GM12865 (cell line): ENCODE measurements around the gene IGFBP6.

Experiments used
- DNase-seq: peaks from one replicate; pipeline ENCODE4 v3.0.0; 2010; ENCODE audit warnings: low read depth
- H3K4me3 ChIP-seq: 2 replicates; pipeline ENCODE4 v1.5.1; 2011; ENCODE audit warnings: mild to moderate bottlenecking, low read depth, low read length, control low read depth
- TF ChIP-seq, protein P1 (sequence below): IDR thresholded peaks from 2 replicates; pipeline ENCODE4 v1.5.1; 2011; ENCODE audit warnings: low read length, control low read depth, low read depth, inconsistent platforms; ENCODE audit not compliant: insufficient read depth; ENCODE audit errors: missing control alignments

IGFBP6 gene

DNA sequence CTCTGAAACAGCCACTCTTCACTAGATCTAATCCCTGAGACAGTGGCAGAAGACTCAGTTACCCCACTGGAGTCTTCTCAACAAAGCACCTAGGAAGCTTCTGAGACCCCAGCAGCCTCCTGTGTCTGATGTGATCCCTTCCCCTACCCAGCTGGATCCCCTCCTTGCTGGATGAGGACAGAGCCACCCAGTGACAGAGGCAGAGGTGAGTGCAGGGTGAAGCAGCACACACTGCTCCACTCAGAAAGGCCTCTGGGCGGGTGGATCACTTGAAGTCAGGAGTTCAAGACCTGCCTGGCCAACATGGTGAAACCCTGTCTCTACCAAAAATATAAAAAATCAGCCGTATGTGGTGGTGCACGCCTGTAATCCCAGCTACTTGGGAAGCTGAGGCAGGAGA, 21.0 kb upstream of the IGFBP6 start:
- DNase-seq, result no peak
- H3K4me3 ChIP-seq, result no peak overlapping the region
- TF ChIP-seq, protein P1, sequence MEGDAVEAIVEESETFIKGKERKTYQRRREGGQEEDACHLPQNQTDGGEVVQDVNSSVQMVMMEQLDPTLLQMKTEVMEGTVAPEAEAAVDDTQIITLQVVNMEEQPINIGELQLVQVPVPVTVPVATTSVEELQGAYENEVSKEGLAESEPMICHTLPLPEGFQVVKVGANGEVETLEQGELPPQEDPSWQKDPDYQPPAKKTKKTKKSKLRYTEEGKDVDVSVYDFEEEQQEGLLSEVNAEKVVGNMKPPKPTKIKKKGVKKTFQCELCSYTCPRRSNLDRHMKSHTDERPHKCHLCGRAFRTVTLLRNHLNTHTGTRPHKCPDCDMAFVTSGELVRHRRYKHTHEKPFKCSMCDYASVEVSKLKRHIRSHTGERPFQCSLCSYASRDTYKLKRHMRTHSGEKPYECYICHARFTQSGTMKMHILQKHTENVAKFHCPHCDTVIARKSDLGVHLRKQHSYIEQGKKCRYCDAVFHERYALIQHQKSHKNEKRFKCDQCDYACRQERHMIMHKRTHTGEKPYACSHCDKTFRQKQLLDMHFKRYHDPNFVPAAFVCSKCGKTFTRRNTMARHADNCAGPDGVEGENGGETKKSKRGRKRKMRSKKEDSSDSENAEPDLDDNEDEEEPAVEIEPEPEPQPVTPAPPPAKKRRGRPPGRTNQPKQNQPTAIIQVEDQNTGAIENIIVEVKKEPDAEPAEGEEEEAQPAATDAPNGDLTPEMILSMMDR, result no peak

DNA sequence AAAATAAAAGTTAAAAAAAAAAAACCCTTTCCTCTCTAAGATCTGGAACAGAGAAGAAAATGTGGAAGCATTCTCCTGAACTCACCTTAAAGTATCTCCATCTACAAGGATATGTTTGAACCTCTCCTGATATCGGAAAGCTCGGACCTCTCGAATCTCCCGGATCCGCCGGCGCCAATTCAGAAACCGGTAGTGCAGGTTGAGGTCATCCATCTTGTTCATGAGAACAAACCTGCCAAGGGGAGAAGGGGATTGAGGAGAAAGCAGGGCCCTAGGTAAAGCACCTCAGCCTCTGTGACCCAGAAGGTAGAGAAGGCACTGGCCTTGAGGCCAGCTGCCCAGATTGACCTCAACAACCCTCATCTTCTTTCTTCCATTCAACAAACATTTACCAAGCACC, 20.4 kb upstream of the IGFBP6 start:
- H3K4me3 ChIP-seq, result no peak overlapping the region
- no peak for DNase-seq
- TF ChIP-seq, protein P1, result no peak

DNA sequence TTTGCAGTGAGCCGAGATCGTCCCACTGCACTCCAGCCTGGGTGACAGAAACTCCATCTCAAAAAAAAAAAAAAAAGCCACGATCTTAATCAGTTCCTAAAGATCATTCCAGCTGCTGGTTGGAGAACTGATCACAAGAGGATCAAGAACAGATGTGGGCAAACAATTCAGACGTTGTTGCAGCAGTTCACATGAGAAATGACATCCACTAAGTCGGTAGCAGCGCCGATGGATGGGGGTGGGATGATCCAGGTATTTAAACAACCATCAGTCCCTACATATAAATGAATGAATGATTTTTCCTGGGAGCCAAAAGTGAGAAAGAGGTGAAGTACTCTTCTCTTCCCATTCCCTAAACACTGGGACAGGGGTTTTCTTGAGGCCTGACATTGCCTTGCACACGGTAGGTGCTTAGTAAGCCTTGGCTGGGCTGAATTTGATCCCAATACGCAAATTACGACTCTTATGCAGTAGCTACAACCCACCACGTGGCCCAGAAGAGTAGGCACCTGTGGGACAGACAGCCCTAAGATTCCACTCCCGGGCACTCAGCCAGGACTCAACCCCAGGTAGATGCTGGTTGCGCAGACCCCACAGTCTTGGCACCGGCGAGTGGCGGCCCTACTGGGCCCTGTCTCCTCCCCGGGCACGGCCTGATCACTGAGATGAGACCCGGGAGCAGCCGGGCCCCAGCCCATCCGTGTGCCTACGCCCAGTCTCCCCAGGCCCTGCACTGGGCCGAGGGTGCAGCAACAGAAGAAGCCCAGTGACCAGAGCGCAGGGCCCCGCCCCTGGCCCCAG, 18.8 kb upstream of the IGFBP6 start:
- peak; percentile 60 for DNase-seq
- H3K4me3 ChIP-seq, result peak overlapping the region; percentile 67
- TF ChIP-seq, protein P1, result no peak

DNA sequence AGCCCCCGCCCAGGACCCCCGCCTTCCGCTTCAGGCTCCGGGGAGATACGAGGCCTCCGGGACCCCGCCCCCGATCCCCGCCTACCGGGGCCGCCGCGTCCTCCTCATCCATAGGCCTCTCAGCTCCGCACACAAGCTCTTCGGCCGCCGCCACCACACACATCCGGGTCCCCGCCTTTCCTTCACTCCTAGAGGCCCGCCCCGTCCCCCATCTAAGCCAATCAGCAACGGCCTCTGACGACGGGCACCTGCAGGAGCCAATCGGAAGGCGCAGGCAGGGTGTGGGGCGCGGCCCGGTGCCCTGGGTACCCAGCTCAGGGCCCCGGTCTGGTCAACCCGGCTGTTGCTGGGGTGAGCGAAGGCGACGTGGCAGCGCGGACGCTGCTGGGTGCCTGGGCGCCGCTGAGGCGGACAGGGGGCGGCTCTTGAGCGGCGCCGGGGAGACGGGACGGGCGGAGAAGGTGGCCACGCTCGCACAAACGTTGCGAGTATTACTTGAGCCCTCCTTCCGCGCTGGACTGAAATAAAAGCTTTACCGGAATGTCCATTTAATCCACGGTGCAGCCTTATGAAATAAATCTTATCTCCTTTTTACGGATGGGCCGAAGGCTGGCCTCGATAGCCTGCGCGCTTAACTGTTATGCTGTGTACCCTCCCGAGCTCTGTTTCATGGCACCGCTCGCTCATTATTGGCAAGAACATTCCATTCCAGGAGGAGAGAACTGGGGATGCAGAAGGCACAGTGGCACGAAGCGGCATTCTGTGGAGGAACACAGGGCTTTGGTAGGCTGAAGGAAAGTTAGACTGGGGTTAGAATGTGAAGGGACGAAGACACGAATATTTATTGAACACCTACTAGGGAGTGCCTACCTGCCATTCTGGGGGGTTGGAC, 18.0 kb upstream of the IGFBP6 start, which contains the start of gene SPRYD3:
Gene SPRYD3, minus strand, starts transcription at position 165 of the 892 bp plus-strand sequence. Its CDS starts 57 bp downstream, at position 108.
- TF ChIP-seq, protein P1, result no peak
- peak within 1 kb of the TSS; percentile 67 for H3K4me3 ChIP-seq
- peak; percentile 98 for DNase-seq

DNA sequence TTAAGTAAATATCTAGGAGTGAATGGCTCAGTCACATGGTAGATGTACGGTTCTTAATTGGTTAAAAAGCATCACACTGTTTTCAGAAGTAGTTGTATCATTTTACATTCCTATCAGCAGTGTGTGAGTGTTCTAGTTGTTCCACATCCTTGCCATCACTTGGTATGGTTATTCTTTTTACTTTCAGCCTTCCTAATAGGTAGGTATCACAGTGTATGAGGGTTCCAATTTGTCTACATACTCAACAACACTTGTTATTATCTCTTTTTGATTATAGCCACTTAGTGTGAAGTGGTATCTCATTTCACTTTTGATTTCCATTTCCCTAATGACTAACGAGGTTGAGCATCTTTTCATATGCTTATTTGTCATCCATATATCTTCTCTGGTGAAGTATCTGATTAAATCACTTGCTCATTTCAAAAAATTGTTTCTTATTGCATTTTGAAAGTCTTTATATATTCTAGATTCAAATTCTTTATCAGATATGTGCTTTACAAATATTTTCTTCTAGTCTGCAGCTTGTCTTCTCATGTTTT, 14.8 kb upstream of the IGFBP6 start:
- DNase-seq, result no peak
- H3K4me3 ChIP-seq, result no peak overlapping the region
- TF ChIP-seq, protein P1, result no peak

DNA sequence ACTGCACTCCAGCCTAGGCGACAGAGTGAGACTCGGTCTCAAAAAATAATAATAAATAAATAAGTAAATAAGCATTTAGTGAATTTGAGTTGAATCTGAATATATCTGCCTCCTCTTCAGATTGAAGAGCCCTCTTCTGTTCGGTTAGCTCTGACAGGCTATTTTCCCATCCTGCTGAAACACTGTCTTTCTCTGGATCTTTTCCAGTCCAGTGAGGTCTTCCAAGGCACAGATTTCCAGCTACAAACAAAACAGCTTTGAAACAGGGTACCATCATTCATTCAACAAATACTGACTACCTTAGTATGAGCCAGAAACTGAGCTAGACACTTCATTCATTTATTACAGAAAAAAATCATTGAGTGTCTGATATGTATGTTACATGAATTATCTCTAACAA, 11.1 kb upstream of the IGFBP6 start:
- no peak overlapping the region for H3K4me3 ChIP-seq
- TF ChIP-seq, protein P1, result no peak
- DNase-seq, result no peak
